ENCODE measurements around the gene KRT27.
"Not testable (repeated sequence)": the region's sequence is repeated elsewhere in the genome, so short reads cannot be mapped to it uniquely, and the experiment has no call there.

The KRT27 gene

DNA sequence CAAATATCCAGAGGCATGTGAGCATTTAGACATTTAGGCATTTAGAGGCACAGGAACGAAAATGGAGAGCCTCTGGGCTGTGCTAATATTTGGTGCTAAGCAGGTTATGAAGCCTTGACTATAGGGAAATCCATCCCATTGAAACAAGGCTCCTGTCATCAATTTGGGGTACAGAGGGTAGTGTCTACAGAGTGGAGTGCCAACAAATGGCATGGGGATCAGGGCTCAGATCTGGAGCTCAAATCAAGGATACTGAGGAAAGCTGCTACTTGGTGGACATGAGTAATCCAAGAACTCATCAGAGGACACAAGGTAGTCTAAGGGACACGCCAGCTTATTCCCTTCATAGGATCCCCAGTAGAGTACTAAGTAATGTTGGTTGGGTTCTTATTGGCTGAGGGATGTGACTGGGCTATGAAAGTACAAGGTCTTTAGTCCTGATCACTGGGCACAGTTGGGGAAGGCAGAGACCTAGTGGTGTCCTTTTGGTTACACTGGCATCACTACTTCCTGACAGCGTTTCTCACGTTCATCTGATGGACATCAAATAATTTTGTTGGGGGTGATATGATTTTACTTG lies 34.8 kb upstream of the KRT27 start:
- no peak overlapping the region for H3K4me3 ChIP-seq (ENCODE audit: low read length)
- TF ChIP-seq ZNF274 (IDR thresholded peaks at IDR 0.05; ENCODE audit: low read depth, low read length), result no peak

DNA sequence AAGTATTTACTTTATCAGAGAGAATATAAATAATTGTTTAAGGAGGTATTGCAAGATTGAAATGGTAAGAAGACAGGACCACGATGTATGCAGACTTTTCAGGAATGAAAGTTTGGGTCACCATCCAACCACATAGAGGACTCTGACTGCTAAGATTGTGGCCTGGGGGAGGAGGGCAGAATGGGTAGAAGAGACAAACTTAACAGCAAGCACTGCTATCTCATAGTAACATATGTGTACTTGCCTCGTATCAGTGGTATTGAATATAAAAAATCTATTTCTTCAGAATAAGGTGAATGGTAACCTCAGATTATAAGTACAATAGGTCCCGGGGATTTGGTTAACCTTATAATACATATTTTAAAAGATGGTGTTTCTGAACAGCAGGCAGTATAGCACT lies 34.2 kb upstream of the KRT27 start:
- no peak for TF ChIP-seq ZNF274 (IDR thresholded peaks at IDR 0.05; ENCODE audit: low read depth, low read length)

DNA sequence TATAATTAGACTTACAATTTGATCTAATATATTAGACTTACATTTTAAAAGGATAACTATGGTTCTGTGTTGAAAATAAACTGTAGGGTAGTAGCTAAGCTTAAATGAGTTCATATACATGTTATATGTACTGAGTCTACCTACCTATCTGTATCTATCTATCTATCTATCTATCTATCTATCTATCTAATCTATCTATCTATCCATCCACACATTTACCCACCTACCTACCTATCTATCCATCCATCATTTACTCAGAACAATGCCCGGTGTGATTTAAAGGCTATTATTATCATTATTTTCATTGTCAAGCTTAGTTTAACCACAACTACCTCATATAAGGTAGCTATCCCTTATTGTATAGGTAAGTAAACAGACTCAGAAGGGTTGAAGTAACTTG lies 33.0 kb upstream of the KRT27 start:
- TF ChIP-seq ZNF274 (IDR thresholded peaks at IDR 0.05; ENCODE audit: low read depth, low read length), result no peak

More for the DNA sequence above, 34.2 kb upstream of the KRT27 start:
- H3K4me3 ChIP-seq (ENCODE audit: low read length), result no peak overlapping the region

DNA sequence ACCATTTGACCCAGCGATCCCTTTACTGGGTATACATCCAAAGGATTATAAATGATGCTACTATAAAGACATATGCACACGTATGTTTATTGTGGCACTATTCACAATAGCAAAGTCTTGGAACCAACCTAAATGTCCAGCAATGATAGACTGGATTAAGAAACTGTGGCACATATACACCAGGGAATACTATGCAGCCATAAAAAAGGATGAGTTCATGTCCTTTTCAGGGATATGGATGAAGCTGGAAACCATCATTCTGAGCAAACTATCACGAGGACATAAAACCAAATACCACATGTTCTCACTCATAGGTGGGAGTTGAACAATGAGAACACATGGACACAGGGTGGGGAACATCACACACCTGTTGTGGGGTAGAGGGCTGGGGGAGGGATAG lies 32.3 kb upstream of the KRT27 start:
- not testable (repeated sequence) for H3K4me3 ChIP-seq (ENCODE audit: low read length)

More for the DNA sequence above, 33.0 kb upstream of the KRT27 start:
- no peak overlapping the region for H3K4me3 ChIP-seq (ENCODE audit: low read length)

DNA sequence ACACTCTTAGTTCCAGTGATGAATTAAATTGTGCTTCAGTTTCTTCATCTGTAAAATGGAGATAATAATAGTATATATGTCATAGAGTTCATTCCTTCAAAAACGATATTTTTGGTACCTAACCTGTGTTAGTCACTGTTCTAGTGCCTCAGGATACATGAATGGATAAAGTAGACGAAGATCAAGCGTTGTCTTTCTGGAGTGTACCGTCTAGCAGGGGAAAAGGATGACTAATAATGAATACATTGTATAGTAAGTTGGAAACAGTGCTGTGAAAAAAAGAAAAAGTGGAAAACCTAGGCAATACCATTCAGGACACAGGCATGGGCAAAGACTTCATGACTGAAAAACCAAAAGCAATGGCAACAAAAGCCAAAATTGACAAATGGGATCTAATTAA lies 31.5 kb upstream of the KRT27 start:
- H3K4me3 ChIP-seq (ENCODE audit: low read length), result no peak overlapping the region
- TF ChIP-seq ZNF274 (IDR thresholded peaks at IDR 0.05; ENCODE audit: low read depth, low read length), result no peak

DNA sequence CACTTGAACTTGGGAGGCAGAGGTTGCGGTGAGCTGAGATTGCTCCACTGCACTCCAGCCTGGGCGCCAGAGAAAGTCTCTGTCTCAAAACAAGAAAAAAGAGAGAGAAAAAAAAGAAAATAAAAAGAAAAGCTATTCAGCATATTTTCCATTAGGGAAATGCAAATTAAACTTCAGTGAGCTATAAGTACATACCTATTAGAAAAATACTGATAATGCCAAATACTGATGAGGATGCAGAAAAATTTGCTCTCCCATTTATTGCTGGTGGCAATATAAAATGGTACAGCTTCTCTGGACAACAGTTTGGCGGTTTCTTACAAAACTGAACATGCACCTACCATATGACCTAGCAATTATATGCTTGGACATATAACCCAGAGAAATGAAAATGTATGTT lies 30.3 kb upstream of the KRT27 start:
- no peak for TF ChIP-seq ZNF274 (IDR thresholded peaks at IDR 0.05; ENCODE audit: low read depth, low read length)
- H3K4me3 ChIP-seq (ENCODE audit: low read length), result no peak overlapping the region

DNA sequence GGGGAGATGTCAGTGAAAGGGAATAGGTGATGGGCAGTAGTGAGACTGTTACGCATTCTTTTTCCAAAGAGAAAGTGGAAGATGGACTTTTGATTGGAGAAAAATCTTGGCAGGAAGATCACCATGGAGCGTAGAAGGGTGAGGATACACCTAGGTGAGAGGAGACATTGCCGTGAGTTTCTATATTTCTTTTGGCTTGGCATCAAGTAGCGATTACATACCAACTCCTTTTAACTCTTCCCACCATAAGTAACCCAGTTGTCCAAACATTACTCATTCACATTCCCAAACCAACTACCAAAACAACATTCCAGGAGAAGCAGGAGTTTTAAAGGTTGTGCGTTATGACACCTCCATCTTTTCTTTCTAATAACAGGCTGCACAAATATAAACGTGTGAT lies 28.1 kb upstream of the KRT27 start:
- H3K4me3 ChIP-seq (ENCODE audit: low read length), result no peak overlapping the region
- TF ChIP-seq ZNF274 (IDR thresholded peaks at IDR 0.05; ENCODE audit: low read depth, low read length), result no peak

DNA sequence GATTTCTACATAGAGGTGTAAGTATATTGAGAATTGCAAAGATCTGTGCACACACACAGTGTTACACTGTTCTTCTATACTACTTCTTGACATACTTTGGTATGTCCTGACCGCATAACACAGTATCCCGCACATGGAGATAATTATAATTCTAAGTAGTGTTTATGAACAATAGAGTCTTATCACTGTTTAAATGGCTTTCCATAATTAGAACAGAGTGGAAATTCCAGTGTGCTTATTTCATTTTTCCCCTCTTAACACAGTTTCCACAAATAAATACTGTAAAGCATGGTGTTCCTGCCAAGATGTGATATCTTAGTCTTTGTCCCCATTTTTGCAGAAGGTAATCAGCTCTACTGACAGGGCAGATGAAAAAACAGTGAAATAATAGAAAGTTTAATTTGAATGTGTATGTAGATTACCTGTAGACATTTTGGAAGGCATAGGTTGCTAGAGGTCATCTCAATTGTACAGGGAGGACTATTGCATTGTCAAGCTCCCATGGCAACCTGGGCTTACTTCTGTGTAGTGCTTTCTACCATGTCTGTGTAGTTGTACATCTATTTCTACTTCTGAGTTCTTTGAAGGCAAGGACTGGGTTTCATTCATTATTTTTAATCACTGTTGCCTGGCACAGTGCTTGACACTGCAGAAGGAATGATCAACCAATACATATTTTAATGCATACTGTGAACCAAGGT lies 27.5 kb upstream of the KRT27 start:
- no peak overlapping the region for H3K4me3 ChIP-seq (ENCODE audit: low read length)
- TF ChIP-seq ZNF274 (IDR thresholded peaks at IDR 0.05; ENCODE audit: low read depth, low read length), result no peak

DNA sequence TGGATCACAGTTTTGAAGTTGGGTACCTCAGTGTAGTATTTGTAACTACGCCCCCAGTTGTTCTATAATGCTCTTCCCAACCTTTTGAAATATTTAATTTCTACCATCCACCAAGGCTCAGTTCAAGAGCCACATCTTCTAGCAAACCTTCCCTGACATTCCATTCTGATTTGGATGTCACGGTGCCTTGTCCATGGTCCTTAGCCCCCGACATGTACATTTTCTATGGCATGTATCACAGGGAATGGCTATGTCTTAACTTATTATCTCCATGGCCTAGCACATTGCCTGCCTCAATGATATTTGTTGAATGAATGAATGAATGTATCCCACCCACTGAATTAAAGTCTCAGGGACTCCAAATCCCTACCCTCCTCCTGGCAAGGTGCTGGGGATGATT lies 23.8 kb upstream of the KRT27 start:
- H3K4me3 ChIP-seq (ENCODE audit: low read length), result no peak overlapping the region
- TF ChIP-seq ZNF274 (IDR thresholded peaks at IDR 0.05; ENCODE audit: low read depth, low read length), result no peak

DNA sequence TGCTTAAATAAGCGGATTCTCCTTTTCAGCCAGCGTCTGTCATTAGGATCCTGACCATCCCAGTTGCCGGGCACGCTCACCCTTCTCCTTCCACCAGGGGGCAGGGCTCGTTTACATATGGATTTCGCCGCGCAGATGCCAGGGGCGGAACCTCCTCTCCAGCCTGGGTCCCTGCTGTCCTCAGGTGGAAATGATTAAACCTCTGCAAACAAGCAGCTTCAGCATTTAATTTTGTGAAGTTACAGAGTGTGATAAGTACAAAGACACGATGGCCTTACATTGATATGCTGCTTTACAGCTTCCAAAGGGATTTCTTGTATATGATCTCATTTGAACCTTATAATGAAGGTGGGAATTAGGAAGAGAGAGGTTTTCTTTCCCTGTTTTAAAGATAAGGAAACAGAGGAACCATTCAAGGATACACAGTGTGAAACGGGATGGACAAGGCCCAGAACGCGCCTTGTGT lies 21.3 kb upstream of the KRT27 start:
- H3K4me3 ChIP-seq (ENCODE audit: low read length), result no peak overlapping the region
- TF ChIP-seq ZNF274 (IDR thresholded peaks at IDR 0.05; ENCODE audit: low read depth, low read length), result no peak

DNA sequence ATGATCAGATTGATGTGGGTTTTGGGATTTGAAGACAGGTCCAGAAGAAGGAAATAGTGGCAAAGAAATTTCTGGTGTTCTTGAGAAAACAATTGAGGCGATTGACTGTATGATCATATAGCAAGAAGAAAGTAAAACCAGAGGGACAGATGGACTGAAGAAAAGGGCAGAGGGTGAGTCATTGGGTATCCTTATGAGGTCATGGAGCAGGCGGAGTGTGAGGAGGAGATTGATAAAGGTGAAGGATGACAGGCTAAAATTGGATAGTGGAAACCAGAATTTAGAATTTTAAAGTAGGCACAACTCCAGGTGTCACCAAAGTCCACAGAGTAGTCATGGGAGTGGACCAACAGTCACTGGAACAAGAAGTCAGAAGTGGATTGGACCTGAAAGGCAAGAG lies 18.8 kb upstream of the KRT27 start:
- TF ChIP-seq ZNF274 (IDR thresholded peaks at IDR 0.05; ENCODE audit: low read depth, low read length), result no peak
- H3K4me3 ChIP-seq (ENCODE audit: low read length), result no peak overlapping the region

DNA sequence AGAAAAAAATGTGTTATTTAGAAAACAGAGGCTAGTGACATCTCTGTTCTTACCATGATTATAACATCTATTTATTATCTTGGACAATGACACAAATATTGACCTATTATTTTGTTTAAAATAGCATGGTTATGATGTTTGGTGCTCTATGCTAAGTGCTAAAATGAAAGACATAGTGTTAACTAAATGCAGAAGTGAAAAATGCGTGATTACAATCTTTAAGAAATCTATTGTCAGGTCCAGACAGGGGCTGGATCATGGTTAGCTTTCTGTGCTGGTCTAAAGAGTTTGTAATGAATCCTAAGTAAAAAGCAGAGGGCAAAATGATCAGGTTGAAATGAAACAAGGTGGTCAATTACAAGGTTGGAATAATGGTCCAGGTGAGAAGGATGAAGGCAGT lies 18.0 kb upstream of the KRT27 start:
- H3K4me3 ChIP-seq (ENCODE audit: low read length), result no peak overlapping the region
- no peak for TF ChIP-seq ZNF274 (IDR thresholded peaks at IDR 0.05; ENCODE audit: low read depth, low read length)

DNA sequence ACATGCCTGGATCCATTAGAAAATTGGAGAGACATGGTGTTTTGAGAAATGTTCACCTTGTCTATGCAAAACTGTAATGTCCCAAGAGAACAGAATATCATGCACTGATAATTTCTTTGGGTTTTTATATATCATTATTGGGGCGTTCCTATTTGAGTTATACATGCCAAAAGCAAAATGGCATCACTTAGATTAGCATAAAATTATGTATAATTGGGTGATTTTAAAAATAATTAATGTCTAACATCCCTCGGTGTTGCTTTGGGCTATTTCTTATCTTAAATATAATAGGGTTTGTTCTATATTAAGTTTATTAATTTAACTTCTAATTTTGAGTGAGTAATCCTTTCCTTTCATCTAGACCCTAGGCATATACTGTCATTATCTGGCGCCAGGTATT lies 17.5 kb upstream of the KRT27 start, which contains the start of gene KRT28:
Gene KRT28, minus strand, starts transcription at position 101 of the 400 bp plus-strand sequence. Its CDS starts 66 bp downstream, at position 35.
- no peak within 1 kb of the TSS for H3K4me3 ChIP-seq (ENCODE audit: low read length)
- no peak for TF ChIP-seq ZNF274 (IDR thresholded peaks at IDR 0.05; ENCODE audit: low read depth, low read length)

DNA sequence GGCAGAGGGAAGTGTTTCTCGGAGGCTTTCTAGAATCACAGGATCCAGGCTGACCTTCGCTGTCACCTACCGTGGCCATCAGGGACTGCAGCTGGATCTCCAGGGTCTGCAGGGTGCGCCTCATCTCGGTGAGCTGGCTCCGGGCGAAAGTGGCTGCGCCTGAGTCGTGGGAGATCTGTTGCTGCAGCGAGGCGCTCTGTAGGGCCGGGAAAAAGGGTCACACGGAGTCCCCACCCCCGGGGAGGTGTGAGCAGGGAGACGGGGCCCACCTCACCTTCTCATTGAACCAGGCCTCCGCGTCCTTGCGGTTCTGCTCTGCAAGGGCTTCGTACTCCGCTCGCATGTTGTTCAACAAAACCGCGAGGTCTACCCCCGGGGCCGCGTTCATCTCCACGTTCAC lies 14.5 kb upstream of the KRT27 start:
- H3K4me3 ChIP-seq (ENCODE audit: low read length), result no peak overlapping the region
- TF ChIP-seq ZNF274 (IDR thresholded peaks at IDR 0.05; ENCODE audit: low read depth, low read length), result no peak

DNA sequence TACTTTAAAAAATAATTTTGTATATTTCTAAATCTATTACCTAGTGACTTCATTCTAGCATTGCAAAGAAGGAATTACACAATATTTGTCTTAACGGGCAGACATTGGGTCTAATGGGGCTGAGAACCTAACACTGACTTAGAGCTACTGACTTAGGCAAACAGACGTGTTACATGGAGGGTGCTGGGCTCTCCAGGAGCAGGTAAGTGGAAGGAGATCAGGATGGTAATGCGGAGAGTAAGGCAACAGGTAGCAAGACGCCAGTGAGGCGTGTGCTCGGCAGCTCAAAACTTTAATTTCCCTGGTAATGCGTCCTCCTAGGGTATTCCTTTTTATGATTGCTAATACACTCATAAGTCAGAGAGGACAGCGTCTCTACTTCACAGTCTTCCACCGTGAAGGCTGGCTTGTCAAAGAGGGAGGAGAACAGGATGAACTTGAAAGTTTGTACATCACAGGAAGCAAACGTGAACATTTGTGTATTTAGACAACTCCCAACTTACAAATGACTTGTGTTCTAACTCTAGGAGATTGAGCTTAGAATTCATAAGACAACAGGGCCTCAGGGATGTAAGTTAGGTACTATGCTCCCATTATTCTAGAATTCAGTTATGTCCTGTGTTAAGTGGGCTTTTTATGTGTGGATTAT lies 12.8 kb upstream of the KRT27 start:
- H3K4me3 ChIP-seq (ENCODE audit: low read length), result no peak overlapping the region
- TF ChIP-seq ZNF274 (IDR thresholded peaks at IDR 0.05; ENCODE audit: low read depth, low read length), result no peak

Measured in GM08714 (cell line).